D721Med (cell line): ENCODE measurements around the gene HARBI1.
"Not testable (repeated sequence)": the region's sequence is repeated elsewhere in the genome, so short reads cannot be mapped to it uniquely, and the experiment has no call there.

Source experiments
- DNase-seq: peaks from one replicate; pipeline ENCODE4 v3.0.0; 2011; ENCODE audit warnings: low spot score; ENCODE audit not compliant: insufficient read length
- FAIRE-seq: peaks from 2 replicates; lab custom pipeline; 2011; peaks lifted over from hg19 to GRCh38; lab: Jason Lieb, UNC
- TF ChIP-seq, protein P1 (sequence below): IDR thresholded peaks from 2 replicates; pipeline ENCODE4 v1.5.1; 2012; ENCODE audit warnings: mild to moderate bottlenecking, control low read depth; ENCODE audit not compliant: insufficient read depth; ENCODE audit errors: missing control alignments

The HARBI1 gene

DNA sequence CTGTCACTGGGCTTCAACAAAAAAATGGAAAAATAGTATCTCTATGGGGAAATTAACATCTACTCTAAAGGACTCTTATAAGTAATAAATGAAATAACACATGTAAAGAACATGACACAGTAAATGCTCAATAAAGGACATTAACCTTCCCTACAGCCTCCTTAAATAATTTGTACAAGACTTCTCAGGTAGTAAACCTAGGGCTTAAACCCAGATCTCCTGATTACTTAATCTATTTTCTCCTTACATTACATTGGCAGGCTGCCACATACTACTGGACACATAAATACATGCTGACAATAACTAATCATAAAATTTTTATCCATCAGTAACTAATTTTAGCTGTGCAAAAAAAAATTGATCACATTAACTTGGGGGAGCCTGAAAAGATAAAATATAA, 28.1 kb downstream of the HARBI1 start:
- DNase-seq = no peak
- FAIRE-seq = no peak
- TF ChIP-seq, protein P1, sequence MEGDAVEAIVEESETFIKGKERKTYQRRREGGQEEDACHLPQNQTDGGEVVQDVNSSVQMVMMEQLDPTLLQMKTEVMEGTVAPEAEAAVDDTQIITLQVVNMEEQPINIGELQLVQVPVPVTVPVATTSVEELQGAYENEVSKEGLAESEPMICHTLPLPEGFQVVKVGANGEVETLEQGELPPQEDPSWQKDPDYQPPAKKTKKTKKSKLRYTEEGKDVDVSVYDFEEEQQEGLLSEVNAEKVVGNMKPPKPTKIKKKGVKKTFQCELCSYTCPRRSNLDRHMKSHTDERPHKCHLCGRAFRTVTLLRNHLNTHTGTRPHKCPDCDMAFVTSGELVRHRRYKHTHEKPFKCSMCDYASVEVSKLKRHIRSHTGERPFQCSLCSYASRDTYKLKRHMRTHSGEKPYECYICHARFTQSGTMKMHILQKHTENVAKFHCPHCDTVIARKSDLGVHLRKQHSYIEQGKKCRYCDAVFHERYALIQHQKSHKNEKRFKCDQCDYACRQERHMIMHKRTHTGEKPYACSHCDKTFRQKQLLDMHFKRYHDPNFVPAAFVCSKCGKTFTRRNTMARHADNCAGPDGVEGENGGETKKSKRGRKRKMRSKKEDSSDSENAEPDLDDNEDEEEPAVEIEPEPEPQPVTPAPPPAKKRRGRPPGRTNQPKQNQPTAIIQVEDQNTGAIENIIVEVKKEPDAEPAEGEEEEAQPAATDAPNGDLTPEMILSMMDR = no peak

DNA sequence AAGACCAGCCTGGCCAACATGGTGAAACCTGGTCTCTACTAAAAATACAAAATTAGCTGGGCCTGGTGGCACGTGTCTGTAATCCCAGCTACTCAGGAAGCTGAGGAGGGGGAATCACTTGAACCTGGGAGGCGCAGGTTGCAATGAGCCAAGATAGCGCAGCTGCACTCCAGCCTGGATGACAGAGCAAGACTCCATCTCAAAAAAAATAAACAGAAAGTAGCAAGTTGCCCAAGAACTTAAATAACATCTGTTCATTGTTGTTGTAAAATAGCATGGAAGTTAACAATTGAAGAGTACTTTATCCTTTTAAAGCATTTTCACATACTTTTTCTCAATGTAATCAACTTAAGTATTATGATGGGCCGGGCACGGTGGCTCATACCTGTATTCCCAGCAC, 28.9 kb downstream of the HARBI1 start:
- TF ChIP-seq, protein P1 = no peak
- FAIRE-seq (no peak), DNase-seq (no peak)

DNA sequence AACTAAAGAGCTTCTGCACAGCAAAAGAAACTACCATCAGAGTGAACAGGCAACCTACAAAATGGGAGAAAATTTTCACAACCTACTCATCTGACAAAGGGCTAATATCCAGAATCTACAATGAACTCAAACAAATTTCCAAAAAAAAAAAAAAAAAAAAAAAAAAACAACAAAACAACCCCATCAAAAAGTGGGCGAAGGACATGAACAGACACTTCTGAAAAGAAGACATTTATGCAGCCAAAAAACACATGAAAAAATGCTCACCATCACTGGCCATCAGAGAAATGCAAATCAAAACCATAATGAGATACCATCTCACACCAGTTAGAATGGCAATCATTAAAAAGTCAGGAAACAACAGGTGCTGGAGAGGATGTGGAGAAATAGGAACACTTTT, 33.5 kb downstream of the HARBI1 start:
- DNase-seq, FAIRE-seq: not testable (repeated sequence)

- TF ChIP-seq, protein P1 = no peak
- no peak for DNase-seq
- no peak for FAIRE-seq
Observed at GRCh38 chr11:46582588-46582987, 34.4 kb downstream of the HARBI1 start.

GRCh38 chr11:46577058-46577457, 40.0 kb downstream of the HARBI1 start:
- FAIRE-seq = no peak
- TF ChIP-seq, protein P1 = no peak
- DNase-seq = no peak

DNA sequence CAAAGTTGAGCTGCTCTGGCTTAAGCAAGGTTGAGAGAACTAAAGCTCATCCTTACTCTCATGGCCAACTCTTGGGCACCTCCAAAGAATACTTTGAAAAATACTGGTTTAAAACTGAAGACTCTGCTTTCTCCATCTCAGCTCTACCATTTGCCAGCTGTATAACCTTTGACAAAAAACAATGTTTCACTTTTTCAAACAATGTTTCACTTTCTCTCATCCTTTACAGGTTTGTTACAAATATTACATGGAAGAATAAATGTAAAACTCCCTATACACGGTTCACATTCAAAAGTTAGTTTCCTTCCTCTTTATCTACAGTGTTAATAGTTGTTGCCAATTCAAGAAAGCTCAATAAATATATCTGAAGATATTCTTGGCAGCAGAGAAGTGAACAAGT, 42.4 kb downstream of the HARBI1 start:
- FAIRE-seq (no peak), DNase-seq (no peak)
- TF ChIP-seq, protein P1 = no peak

DNA sequence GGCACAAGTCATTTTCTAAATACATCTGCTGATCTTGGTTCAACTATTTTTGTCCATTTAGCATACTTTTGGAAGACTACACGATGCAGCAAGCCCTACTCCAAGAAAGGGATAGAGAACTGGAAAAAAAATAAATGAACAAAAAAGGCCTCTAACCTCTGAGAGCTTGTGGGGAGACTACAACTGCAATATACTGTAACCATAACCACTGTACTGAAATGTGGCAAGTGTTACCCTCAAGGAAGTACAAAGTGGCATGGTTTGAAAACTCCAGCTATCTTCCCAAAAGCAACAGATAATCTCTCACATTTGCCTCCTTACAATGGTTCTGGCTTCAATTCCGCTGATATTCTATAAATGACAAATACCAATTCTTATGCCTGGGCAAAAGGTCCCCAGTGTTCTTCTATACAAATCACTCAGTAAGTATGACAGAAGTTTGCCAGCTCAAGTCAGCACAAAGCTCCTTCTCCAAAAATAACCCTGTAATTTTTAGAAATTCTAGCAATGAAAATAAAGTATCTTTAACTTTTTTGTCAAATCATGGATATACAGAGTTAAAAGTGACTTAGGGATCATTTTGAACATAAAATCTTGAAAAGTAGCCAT, 46.1 kb downstream of the HARBI1 start:
- TF ChIP-seq, protein P1 = no peak
- FAIRE-seq (no peak), DNase-seq (no peak)
